ENCODE results near the gene TIGD7.

Gene TIGD7

GRCh38 chr16:3264137-3265036, 40.8 kb downstream of the TIGD7 start:
- Histone ChIP-seq H3K9me3 (ENCODE audit: severe bottlenecking) (no peaks in the 10 kb centered on the region), H3K27me3 (ENCODE audit: insufficient read depth, low read depth, severe bottlenecking) (no peaks in the 10 kb centered on the region), H3K4me3 (ENCODE audit: low read depth, low read length) (peak overlapping the region; percentile 72), H3K36me3 (no peaks in the 10 kb centered on the region), H3K27ac (peak overlapping the region; percentile 95)
- peak; percentile 99 for DNase-seq
- TF ChIP-seq CTCF (IDR thresholded peaks at IDR 0.05; ENCODE audit: low read depth, low read length) = peak; percentile 51

- Histone ChIP-seq H3K4me3 (ENCODE audit: low read depth, low read length) (no peak overlapping the region), H3K9me3 (ENCODE audit: severe bottlenecking) (no peaks in the 10 kb centered on the region), H3K27me3 (ENCODE audit: insufficient read depth, low read depth, severe bottlenecking) (no peaks in the 10 kb centered on the region), H3K27ac (no peak overlapping the region), H3K36me3 (no peaks in the 10 kb centered on the region)
- DNase-seq = no peak
- no peak for TF ChIP-seq CTCF (IDR thresholded peaks at IDR 0.05; ENCODE audit: low read depth, low read length)
Observed at GRCh38 chr16:3262517-3262916, 42.7 kb downstream of the TIGD7 start.

GRCh38 chr16:3259836-3260235, 45.4 kb downstream of the TIGD7 start:
- Histone ChIP-seq H3K36me3 (no peaks in the 10 kb centered on the region), H3K27ac (no peak overlapping the region), H3K4me3 (ENCODE audit: low read depth, low read length) (no peak overlapping the region), H3K9me3 (ENCODE audit: severe bottlenecking) (no peaks in the 10 kb centered on the region), H3K27me3 (ENCODE audit: insufficient read depth, low read depth, severe bottlenecking) (no peaks in the 10 kb centered on the region)
- no peak for DNase-seq
- TF ChIP-seq CTCF (IDR thresholded peaks at IDR 0.05; ENCODE audit: low read depth, low read length) = no peak

GRCh38 chr16:3256866-3257465, 48.3 kb downstream of the TIGD7 start:
- Histone ChIP-seq H3K36me3 (no peaks in the 10 kb centered on the region), H3K4me3 (ENCODE audit: low read depth, low read length) (no peak overlapping the region), H3K9me3 (ENCODE audit: severe bottlenecking) (no peaks in the 10 kb centered on the region), H3K27ac (peak overlapping the region; percentile 42), H3K27me3 (ENCODE audit: insufficient read depth, low read depth, severe bottlenecking) (no peaks in the 10 kb centered on the region)
- TF ChIP-seq CTCF (IDR thresholded peaks at IDR 0.05; ENCODE audit: low read depth, low read length) = no peak
- no peak for DNase-seq

GRCh38 chr16:3256146-3256865, 48.9 kb downstream of the TIGD7 start, which contains the start of gene MEFV:
TSS of gene MEFV (minus strand) at chr16:3256633. CDS start at chr16:3256587, 46 bp downstream.
- Histone ChIP-seq H3K27me3 (ENCODE audit: insufficient read depth, low read depth, severe bottlenecking) (no peaks in the 10 kb centered on the region), H3K9me3 (ENCODE audit: severe bottlenecking) (no peaks in the 10 kb centered on the region), H3K36me3 (no peaks in the 10 kb centered on the region), H3K27ac (peak within 1 kb of the TSS; percentile 42), H3K4me3 (ENCODE audit: low read depth, low read length) (no peak within 1 kb of the TSS)
- TF ChIP-seq CTCF (IDR thresholded peaks at IDR 0.05; ENCODE audit: low read depth, low read length) = 0 out of 2 replicates have a peak, but pooled peaks have one; percentile 8
- DNase-seq = peak; percentile 39
